Stomach (tissue), 4 donors: ENCODE data around the gene PDK1.

ENCODE experiments used
- POLR2A ChIP-seq, 4 donors: fragments of 450-650 bp; IDR thresholded peaks; one replicate each; pipeline ENCODE4 v1.6.1; 2016; ENCODE audit warnings: antibody characterized with exemption in 4 of 4, control low read depth in 2 of 4, mild to moderate bottlenecking in 1 of 4, moderate library complexity in 1 of 4
- POLR2AphosphoS5 ChIP-seq, 3 donors: sonication (generic); formaldehyde crosslinking; IDR thresholded peaks; one replicate each; pipeline ENCODE4 v1.6.1; 2016; ENCODE audit warnings: antibody characterized with exemption in 3 of 3
- TF ChIP-seq, protein P1 (sequence below), 7 experiments: fragments of 450-650 bp in 4 of 7; fragments of 200-600 bp in 3 of 7; sonication (generic) in 3 of 7; IDR thresholded peaks; one replicate each; pipeline ENCODE4 v1.5.1; 2016 to 2019; ENCODE audit warnings: antibody characterized with exemption in 7 of 7, control low read depth in 2 of 7, mild to moderate bottlenecking in 1 of 7

DNA sequence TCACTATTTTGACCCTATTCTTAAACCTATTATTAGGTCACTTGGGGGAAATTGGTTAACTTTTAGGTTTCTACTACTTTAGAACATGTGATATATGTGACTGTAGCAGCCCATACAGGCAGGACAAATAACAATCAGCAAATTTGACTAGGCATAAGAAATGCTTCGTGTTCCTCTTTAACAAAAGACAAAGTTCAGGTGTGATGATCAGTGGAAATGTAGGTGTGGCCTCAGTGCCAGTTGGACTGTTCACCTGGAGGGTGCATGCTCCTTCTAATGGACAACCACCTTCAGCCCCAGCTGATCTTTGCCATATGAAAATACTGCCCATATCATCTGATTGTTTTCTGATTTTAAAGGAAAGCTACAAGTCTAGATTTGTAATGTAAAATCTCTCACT, 6.4 kb downstream of the PDK1 start:
- TF ChIP-seq, protein P1, sequence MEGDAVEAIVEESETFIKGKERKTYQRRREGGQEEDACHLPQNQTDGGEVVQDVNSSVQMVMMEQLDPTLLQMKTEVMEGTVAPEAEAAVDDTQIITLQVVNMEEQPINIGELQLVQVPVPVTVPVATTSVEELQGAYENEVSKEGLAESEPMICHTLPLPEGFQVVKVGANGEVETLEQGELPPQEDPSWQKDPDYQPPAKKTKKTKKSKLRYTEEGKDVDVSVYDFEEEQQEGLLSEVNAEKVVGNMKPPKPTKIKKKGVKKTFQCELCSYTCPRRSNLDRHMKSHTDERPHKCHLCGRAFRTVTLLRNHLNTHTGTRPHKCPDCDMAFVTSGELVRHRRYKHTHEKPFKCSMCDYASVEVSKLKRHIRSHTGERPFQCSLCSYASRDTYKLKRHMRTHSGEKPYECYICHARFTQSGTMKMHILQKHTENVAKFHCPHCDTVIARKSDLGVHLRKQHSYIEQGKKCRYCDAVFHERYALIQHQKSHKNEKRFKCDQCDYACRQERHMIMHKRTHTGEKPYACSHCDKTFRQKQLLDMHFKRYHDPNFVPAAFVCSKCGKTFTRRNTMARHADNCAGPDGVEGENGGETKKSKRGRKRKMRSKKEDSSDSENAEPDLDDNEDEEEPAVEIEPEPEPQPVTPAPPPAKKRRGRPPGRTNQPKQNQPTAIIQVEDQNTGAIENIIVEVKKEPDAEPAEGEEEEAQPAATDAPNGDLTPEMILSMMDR (IDR thresholded peaks at IDR 0.05), result no peak
- TF ChIP-seq POLR2A (IDR thresholded peaks at IDR 0.05), result no peak
- TF ChIP-seq POLR2AphosphoS5 (IDR thresholded peaks at IDR 0.05), result no peak
